Ammon's horn (tissue), 1 donor: ENCODE measurements around the gene TNNT2.

Experiments used
- DNase-seq: peaks from one replicate; pipeline ENCODE4 v3.0.0-alpha.2; 2016; ENCODE audit warnings: low spot score

The TNNT2 gene

DNA sequence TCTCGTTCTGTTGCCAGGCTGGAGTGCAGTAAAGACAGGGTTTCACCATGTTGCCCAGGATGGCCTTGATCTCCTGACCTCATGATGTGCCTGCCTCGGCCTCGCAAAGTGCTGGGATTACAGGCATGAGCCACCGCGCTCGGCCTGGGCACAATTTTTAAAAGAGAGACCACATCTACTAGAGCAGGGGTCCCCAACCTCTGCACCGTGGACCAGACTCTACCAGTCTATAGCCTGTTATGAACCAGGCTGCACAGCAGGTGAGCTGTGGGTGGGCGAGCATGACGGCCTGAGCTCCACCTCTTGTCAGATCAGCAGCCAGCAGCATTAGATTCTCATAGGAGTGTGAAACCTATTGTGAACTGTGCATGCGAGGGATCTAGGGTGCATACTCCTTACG, 20.8 kb downstream of the TNNT2 start:
- no peak for DNase-seq

DNA sequence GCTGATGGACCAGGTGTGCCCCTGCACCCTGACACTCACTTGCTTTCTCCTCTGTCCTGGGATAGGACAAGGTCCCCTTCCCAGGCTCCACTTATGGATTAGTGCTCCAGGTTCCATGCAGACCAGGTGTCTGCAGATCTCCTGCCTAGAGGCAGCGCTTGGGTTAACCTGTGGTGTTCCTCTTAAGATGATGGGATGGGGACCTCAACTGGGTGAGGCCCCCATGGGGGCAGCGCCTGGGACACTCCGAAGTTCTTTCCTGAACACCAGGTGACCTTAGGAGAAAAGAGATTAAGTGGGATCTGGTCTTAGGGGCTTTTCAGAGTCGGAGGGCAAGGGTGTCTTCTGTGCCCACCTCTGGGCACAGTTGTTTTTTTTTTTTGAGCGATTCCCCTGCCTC, 21.2 kb downstream of the TNNT2 start:
- no peak for DNase-seq

DNA sequence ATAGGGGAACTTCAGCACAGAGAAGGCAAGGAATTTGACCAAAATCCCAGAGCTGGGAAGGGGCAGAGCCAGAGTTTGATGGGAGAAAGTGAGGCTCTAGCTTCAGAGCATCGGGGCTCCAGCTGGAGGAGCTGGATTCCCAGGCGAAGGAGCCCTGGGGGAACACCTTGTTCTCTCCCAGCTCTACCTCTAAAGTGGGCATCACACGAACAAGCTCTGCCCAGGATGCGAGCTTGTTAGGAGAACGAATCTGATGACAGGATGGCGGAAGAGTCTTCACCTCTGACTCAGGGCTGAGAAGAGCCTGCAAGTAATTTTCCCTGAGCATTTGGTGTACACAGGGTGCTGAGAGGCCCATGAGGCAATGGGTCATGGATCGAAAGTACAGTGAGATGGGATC, 22.0 kb downstream of the TNNT2 start:
- DNase-seq: no peak

DNA sequence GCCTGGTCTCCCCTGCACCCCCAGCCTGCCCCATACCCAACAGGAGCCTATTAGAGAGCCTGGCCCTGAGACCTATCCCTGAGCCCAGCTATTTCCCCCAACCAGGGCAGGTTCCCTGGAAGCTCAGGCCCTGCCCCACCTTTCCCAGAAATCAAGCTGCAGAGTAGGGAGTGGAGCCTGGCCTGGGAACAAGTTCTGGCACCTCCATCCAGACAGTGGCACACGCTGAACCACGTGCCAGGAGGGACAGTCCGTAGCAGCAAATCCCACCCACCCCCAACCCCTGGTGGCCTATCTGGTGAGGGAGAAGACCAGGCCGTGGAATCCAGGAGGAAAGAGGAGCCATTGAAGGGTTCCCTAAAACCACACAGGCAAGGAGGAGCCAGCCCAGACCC, 22.6 kb downstream of the TNNT2 start:
- DNase-seq: no peak

GRCh38 chr1:201354151-201354900, 23.2 kb downstream of the TNNT2 start:
- no peak for DNase-seq

DNA sequence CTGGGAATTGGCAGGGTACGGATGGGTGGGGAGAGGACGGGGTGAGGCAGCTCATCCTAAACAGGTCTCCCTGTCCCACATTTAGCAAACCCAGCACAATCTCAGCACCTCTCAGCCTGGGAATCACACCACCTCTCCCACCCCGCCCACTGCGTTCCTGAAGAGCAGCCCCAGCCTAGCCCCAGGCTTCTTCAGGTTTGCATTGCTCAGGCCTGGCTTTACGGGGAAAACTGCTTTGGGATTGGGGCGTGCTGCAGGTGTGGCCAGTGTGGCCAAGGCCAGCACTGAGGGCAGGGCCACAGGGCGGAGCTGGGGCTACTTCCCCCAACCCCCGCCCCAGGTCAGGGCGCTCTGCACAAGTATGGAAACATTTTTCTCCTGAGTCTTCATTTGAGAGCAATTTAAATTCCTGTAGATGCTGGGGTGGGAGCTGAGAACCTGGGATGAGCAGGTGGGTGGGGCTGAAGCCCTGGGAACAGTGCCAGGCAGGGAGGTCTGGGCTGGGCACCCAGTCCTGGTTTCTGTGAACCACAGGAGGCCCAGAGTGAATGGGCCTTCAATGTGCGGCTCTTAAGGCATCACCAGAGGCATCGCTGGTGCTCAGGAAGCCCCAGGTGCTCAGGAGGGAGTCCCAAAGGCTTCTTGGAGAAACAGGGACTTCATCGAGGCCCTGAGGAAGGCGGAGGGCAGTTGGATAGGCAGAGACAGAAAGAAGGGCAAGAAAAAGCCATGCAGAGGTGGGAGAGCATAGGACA, 24.1 kb downstream of the TNNT2 start:
- no peak for DNase-seq

GRCh38 chr1:201351617-201352016, 25.9 kb downstream of the TNNT2 start:
- no peak for DNase-seq

DNA sequence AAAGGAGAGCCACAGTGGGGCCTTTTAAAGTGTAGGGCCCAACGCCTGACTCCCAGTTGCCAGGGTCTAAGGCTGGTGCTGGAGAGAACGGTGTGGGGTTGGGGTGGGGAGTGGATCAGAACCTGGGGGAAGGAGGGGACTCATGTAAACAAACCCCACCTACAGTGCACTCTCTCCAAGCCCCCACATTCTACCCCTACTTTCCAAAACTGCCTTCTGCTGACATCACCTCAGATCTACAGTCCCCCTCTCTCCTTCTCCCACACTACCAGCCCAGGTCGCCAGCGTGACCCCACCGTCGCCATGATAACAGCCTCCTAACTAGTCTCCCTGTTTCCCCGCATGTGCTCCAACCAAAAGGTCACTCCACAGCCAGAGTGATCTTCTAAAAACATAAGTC, 26.6 kb downstream of the TNNT2 start:
- DNase-seq: no peak

DNA sequence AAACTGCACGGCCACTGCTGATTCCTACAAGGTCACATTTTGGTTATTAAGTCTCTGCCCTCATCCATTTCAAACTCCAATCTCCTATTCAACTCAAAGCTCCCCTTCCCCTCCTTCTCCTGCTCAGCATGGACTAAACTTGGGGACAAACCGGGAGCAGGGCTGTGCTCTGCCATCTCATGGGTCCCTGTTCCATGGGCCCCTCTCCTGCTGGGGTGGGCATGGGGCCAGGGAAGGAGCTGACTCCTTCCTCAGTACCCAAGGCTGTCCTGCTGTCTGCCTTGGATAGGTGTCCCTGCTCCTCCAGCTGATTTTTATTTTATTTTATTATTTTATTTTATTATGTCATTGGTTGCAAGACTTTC, 27.1 kb downstream of the TNNT2 start:
- DNase-seq: no peak

- peak; percentile 29 for DNase-seq
Measured at GRCh38 chr1:201349092-201349491, 28.4 kb downstream of the TNNT2 start.

DNA sequence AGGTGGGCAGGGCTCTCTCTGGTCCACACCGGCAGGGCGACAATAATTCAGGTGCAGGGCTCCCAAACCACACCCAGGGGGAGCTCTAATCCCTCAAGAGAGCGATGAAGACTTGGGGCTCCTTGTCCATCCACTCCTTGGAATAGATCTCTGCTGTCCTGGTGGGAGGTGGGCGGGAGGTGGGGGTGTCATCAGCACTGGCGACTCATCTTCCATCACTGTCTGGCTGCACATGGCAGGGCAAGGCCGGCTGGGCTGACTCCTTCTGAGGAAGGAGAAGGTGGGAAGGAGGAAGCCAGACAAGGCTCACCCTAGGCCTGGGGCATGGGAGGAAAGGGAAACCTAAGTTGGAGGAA, 29.3 kb downstream of the TNNT2 start:
- DNase-seq: no peak

- DNase-seq: no peak
Measured at GRCh38 chr1:201347498-201348210, 29.8 kb downstream of the TNNT2 start.

DNA sequence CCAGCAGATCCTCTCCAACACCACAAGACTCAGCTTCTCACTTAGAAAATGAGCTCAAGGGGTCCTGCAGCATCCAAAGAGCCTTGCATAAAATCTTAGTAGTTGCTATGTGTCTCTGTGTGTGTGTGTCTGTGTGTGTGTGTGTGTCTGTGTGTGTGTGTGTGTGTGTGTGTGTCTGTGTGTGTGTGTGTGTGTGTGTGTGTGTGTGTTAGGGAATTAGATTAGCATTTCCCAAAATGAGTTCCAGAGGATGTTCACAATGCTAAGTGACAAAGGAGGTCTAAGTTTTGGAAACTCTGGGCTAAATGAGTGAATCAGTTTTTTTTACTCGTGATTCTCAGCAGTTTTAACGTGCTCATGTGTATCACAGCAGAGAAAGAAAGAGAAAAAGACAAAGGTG, 30.5 kb downstream of the TNNT2 start:
- no peak for DNase-seq

DNA sequence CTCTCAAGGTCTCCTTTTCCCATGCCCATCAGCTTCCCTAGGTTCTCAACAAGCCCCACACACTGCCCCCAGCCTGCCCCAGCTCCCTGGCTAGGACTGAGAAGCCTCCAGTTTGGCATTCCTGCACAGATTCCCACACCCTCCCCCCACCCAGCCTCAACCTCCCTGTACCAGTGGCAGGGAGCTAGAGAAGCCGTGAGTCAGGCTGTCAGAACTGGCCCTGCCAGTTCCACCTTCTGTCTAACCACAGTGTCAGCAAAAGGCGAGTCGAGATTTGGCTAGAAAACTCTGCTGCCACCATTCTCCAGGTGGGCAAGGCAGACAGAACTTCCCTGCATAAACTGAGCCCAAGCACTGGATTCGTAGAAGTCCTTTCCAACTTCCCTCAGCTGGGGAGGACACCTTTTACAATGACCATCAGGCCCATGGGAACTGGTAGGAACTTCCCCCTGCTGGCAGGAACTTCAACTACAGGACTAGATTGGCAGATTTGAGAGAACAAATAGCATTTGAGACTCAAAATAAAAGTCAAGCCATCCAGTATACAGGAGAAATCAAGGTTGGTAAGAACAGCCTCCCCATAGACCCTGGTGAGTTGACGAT, 31.0 kb downstream of the TNNT2 start:
- DNase-seq: peak; percentile 24

DNA sequence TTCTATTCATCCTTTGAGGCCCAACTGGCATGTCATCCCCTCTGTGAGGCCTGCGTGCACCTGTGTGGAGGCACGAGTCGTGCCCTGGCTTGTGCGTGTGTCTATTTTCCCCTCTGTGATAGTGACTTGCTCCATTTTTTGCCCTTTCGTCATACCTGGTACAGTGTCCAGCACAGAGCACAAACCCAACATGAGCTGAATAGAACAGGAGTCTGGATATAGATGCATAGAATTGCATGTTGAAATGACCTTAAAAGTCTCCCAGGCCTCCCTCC, 32.5 kb downstream of the TNNT2 start:
- no peak for DNase-seq

- no peak for DNase-seq
Measured at GRCh38 chr1:201344206-201345080, 33.0 kb downstream of the TNNT2 start.

DNA sequence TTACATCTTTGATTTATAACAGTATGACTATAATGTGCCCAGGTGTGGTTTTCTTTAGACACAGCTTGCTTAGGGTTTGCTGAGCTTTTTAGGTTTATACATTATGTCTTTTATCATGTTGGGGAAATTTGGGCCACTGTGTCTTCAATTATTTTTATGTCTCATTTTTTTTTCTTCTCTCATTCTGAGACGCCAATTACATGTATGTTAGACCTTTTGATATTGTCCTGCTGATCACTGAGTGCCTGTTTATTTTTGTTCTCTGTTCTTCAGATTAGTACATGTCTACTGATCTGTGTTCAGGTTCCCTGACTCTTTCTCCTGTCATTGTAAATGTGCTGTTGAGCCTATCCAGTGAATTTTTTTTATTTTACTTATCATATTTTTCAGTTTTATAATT, 36.1 kb downstream of the TNNT2 start:
- no peak for DNase-seq

- no peak for DNase-seq
Measured at GRCh38 chr1:201336711-201337450, 40.6 kb downstream of the TNNT2 start.

GRCh38 chr1:201335901-201336300, 41.6 kb downstream of the TNNT2 start:
- DNase-seq: no peak

- no peak for DNase-seq
Measured at GRCh38 chr1:201335174-201335870, 42.2 kb downstream of the TNNT2 start.
